ENCODE results near the gene AXIN2.
"Not testable (repeated sequence)": the region's sequence is repeated elsewhere in the genome, so short reads cannot be mapped to it uniquely, and the experiment has no call there.

- not testable (repeated sequence) for TF ChIP-seq EZH2 (IDR thresholded peaks at IDR 0.05; ENCODE audit: borderline replicate concordance, low read depth, low read length, poor library complexity, severe bottlenecking); CTCF (conservative IDR thresholded peaks at IDR 0.05; ENCODE audit: low read depth, low read length)
Measured at GRCh38 chr17:65526854-65527253, 34.6 kb downstream of the AXIN2 start.
